ENCODE data around the gene PPP3CA. TPM values are rescaled to one million over a fixed set of nuclear protein-coding genes. Genes with fewer than 3 reads are reported as not detected.

The PPP3CA gene
- total and polyA plus RNA-seq, 2 of the 13 experiments (the other 11 are each of a cell fraction or from before 2014, with no cell fraction given) = 4.8 to 13.2 TPM

GRCh38 chr4:101271516-101271915, 75.8 kb downstream of the PPP3CA start (continued):
- TF ChIP-seq ZNF652 (CRISPR knock-in tag; IDR thresholded peaks at IDR 0.05; ENCODE audit: borderline replicate concordance, low read depth) (peak; percentile 32; the same call in 1 of the 2 replicates), GATAD2A (CRISPR knock-in tag; IDR thresholded peaks at IDR 0.05) (0 out of 2 replicates have a peak, but pooled peaks have one; percentile 3), GMEB2 (CRISPR knock-in tag; IDR thresholded peaks at IDR 0.05; ENCODE audit: low read depth) (no peak), KDM4B (CRISPR knock-in tag; IDR thresholded peaks at IDR 0.05) (no peak), ZNF180 (CRISPR knock-in tag; IDR thresholded peaks at IDR 0.05; ENCODE audit: borderline replicate concordance, low read depth) (no peak), PPARG (CRISPR knock-in tag; conservative IDR thresholded peaks at IDR 0.05) (peak; percentile 61; the same call in 1 of the 2 replicates), ZNF124 (CRISPR knock-in tag; IDR thresholded peaks at IDR 0.05) (no peak), ATF2 (CRISPR knock-in tag; IDR thresholded peaks at IDR 0.05) (no peak), ZNF296 (CRISPR knock-in tag; conservative IDR thresholded peaks at IDR 0.05) (no peak), ELF3 (CRISPR knock-in tag; IDR thresholded peaks at IDR 0.05) (0 out of 2 replicates have a peak, but pooled peaks have one; percentile 36), ZFP36L2 (CRISPR knock-in tag; IDR thresholded peaks at IDR 0.05) (no peak), ZNF619 (CRISPR knock-in tag; IDR thresholded peaks at IDR 0.05) (no peak), ETV5 (CRISPR knock-in tag; IDR thresholded peaks at IDR 0.05; ENCODE audit: borderline replicate concordance) (peak; percentile 35; the same call in 1 of the 2 replicates), ZNF136 (CRISPR knock-in tag; IDR thresholded peaks at IDR 0.05; ENCODE audit: low read depth) (no peak), MIER2 (CRISPR knock-in tag; IDR thresholded peaks at IDR 0.05) (peak; percentile 94), NFE2L2 (IDR thresholded peaks at IDR 0.05; ENCODE audit: low read length) (peak; percentile 21; the same call in 1 of the 2 replicates), SAP130 (CRISPR knock-in tag; IDR thresholded peaks at IDR 0.05; ENCODE audit: low read depth) (peak; percentile 42; the same call in 1 of the 2 replicates), ZNF891 (CRISPR knock-in tag; IDR thresholded peaks at IDR 0.05) (no peak)
- TF ChIP-seq, protein P1, sequence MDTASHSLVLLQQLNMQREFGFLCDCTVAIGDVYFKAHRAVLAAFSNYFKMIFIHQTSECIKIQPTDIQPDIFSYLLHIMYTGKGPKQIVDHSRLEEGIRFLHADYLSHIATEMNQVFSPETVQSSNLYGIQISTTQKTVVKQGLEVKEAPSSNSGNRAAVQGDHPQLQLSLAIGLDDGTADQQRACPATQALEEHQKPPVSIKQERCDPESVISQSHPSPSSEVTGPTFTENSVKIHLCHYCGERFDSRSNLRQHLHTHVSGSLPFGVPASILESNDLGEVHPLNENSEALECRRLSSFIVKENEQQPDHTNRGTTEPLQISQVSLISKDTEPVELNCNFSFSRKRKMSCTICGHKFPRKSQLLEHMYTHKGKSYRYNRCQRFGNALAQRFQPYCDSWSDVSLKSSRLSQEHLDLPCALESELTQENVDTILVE (CRISPR knock-in tag; IDR thresholded peaks at IDR 0.05) = no peak
- TF ChIP-seq, protein P2, sequence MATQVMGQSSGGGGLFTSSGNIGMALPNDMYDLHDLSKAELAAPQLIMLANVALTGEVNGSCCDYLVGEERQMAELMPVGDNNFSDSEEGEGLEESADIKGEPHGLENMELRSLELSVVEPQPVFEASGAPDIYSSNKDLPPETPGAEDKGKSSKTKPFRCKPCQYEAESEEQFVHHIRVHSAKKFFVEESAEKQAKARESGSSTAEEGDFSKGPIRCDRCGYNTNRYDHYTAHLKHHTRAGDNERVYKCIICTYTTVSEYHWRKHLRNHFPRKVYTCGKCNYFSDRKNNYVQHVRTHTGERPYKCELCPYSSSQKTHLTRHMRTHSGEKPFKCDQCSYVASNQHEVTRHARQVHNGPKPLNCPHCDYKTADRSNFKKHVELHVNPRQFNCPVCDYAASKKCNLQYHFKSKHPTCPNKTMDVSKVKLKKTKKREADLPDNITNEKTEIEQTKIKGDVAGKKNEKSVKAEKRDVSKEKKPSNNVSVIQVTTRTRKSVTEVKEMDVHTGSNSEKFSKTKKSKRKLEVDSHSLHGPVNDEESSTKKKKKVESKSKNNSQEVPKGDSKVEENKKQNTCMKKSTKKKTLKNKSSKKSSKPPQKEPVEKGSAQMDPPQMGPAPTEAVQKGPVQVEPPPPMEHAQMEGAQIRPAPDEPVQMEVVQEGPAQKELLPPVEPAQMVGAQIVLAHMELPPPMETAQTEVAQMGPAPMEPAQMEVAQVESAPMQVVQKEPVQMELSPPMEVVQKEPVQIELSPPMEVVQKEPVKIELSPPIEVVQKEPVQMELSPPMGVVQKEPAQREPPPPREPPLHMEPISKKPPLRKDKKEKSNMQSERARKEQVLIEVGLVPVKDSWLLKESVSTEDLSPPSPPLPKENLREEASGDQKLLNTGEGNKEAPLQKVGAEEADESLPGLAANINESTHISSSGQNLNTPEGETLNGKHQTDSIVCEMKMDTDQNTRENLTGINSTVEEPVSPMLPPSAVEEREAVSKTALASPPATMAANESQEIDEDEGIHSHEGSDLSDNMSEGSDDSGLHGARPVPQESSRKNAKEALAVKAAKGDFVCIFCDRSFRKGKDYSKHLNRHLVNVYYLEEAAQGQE (IDR thresholded peaks at IDR 0.05; ENCODE audit: borderline replicate concordance in 1 of 2, low read depth in 1 of 2, low read length in 2 of 2) = peak; percentile 32 to 94
- TF ChIP-seq, protein P3, sequence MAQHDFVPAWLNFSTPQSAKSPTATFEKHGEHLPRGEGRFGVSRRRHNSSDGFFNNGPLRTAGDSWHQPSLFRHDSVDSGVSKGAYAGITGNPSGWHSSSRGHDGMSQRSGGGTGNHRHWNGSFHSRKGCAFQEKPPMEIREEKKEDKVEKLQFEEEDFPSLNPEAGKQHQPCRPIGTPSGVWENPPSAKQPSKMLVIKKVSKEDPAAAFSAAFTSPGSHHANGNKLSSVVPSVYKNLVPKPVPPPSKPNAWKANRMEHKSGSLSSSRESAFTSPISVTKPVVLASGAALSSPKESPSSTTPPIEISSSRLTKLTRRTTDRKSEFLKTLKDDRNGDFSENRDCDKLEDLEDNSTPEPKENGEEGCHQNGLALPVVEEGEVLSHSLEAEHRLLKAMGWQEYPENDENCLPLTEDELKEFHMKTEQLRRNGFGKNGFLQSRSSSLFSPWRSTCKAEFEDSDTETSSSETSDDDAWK (CRISPR knock-in tag; IDR thresholded peaks at IDR 0.05) = no peak
